Activated CD8-positive, alpha-beta memory T cell treated with anti-CD3 and anti-CD28 coated beads for 1 hour (primary cell): Measurements from ENCODE around the gene LBHD2.

Source experiments
- DNase-seq, 2 donors: peaks; one replicate each; pipeline ENCODE4 v3.0.0-alpha.2; 2020; ENCODE audit warnings: low read depth in 1 of 2; ENCODE audit errors: extremely low read depth in 1 of 2

The LBHD2 gene

DNA sequence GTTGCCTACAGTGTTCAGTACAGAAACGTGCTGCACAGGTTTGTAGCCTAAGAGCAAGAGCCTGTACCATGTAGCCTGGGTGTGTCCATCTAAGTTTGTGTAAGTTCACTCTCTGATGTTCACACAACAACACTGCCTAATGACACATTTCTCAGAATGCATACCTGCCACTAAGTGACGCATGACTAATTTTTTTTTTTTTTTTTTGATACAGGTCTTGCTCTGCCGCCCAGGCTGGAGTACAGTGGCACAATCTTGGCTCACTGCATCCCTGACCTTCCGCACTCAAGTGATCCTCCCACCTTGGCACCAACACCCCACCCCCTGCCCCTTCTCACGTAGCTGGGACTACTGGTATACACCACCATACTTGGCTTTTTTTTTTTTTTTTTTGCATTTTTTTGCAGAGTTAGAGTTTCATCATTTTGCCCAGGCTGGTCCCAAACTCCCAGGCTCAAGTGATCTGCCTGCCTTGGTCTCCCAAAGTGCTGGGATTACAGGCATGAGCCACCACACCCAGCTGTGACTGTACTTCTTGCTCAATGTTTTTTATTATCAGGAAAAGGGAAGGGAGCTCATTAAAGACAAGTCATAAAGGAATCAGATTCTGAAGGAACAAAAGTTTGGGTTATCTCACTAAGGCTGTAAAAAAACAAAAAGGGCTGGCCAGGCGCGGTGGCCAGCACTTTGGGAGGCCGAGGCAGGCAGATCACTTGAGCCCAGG, 16.6 kb upstream of the LBHD2 start:
- DNase-seq, result no peak

GRCh38 chr14:103068351-103069073, 15.5 kb upstream of the LBHD2 start:
- no peak for DNase-seq

DNA sequence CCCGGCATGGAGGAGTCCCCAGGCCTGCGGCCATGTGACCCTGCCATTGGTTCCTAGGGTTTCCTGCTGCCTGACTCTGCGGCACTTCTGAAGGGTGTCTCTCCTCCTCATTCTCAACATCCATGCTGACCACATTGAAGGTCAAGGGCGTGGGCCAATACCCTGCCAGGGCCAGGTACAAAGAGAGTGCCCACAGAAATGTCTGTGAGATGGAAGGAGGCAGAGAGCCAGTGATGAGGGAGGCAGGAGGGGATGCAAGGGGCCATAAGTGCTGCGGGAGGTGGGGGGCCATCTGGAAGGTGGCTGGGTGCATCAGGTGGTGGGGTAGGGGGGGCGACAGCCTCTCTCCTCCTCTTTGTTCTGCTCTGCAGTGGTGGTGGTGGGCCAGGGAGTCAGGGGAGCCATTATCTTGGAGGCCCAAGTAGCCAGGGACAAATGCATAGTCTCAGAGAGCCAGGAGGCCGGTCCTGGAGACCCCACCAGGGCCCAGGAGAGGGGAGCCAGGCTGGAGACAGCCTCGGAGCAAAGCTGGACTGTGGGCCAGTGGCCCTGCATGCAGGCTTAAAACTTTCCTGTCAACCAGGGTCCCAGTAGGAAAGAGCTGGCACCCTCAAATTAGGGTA, 13.6 kb upstream of the LBHD2 start:
- no peak for DNase-seq

- no peak for DNase-seq
Observed at GRCh38 chr14:103070971-103071542, 13.0 kb upstream of the LBHD2 start.

DNA sequence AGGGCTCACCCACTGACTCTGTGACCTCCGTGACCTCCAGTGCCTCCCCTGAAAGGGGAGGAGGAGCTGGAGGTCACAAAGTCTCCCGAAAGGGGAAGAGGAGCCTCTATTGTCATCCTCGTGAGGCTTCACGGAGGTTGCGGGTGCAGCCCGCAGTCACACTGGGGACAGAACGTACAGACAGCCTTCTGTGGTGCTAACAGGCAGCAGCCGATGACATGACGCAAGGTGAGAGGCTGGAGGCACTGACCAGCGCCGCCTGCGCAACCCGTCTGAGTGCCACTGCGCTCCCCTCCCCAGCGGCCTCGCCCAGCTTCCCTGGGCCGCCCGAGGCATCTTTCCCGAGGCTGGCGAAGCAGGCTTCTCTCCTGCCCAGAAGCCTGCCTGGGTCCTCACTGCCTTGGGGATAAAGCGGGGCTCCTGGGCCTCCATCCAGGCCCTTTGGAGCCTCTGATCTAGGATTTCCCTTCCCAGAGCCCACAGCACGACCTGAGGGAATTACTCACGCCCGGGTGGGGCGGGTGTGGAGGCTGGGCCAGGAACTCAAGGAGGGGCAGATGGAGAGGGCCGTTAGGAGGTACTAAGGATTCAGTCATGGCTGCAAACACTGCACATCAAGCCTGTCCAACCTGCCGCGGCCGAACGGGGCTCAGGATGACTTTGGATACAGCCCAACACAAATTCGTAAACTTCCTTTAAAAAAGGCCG, 12.3 kb upstream of the LBHD2 start:
- DNase-seq, result no peak

DNA sequence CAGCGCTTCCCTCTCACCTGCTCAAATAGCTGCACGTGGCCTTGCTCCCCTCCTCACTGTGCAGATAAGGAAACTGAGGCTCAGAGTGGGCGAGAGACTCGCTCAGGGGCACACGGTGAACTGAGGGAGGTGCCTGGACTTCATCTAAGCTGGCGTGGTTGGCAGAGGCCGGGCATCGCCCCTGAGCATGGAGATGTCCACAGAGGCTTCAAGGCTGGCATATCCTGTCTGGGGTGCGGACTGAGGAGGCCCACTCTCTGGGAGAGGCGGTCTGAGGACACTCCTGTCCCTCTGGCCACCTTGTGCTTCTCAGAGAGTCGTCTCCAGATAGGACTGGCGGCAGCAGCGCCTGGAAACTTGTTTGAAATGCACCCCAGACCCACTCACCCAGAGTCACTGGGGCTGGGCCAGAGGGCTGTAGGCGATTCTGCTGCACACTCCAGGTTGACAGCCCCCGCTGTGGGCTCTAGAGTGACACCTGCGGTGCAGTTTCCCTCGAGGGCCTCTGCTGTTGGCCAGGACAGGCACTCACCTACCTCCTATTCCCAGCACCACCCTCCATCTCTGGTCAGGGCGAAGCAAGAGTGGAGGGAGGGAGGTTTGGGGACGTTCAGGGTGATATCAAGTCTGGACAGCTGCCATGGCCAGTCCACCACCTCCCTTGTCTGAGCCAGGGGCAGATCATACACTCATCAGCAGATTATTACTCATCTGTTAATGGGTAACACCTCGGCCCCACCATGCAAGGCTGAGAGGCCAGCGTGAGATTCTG, 11.2 kb upstream of the LBHD2 start:
- no peak for DNase-seq

DNA sequence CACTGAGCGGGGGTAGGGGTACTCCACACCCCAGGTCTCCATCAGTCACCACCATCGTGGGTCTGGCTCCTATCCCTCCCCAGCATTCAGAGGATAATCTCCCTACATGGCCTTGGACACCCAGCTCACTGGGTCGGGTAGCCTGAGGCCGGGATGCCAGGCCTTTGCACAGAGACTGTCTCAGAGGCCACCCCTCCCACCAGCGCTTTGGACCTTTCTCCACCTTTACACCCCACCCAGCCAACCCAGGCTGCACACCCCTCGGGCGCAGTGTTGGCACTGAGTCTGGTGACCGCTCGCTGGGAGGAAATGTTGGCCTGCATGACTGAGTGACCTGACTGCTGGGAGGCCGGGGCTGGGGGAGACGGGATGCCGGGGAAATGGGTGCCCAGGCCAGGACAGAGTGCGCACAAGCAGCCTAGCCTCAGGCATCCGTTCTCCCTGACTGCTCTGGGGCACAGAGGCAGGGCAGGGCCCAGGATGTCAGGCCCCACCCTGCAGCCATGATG, 10.6 kb upstream of the LBHD2 start:
- DNase-seq, result no peak

DNA sequence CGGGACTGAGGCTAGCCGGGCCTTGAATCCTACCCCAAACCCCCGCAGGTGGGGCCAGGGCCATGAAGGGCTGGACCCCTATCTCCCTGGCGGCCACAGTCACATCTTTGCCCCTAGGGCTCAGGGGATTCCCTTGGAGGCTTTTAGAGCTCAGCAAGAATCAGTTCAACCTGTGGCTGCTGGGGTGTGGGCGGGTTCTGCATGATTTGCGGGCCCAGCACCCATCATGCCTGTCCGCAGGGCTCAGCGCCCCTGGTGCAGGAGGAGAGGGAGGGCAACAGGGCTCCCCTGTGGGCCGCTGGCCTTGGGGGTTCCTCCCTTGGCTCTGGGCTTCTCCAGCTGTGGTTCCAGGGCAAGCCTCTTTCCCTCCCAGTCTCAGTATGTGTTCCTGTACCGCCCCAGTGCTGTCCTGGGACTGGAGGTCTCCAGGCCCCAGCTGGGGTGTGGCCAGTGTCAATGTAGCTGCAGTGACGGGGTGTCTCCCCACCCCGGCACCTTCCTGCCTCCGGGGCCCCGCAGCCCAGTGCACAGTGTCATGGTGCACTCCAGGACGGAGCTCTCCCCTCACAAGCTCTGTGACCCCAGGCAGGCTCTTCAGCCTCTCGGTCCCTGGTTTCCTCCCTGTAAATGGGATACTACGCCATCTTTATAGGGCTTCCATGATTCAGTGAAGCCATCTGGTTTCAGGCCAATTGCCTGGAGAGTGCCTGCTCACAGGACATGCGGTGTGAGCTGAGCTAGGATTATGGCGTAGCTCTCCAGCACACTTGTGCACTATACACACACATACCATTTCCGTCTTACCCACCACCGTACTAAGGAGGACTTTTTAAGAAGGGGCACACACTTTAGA, 9.9 kb upstream of the LBHD2 start:
- no peak for DNase-seq

DNA sequence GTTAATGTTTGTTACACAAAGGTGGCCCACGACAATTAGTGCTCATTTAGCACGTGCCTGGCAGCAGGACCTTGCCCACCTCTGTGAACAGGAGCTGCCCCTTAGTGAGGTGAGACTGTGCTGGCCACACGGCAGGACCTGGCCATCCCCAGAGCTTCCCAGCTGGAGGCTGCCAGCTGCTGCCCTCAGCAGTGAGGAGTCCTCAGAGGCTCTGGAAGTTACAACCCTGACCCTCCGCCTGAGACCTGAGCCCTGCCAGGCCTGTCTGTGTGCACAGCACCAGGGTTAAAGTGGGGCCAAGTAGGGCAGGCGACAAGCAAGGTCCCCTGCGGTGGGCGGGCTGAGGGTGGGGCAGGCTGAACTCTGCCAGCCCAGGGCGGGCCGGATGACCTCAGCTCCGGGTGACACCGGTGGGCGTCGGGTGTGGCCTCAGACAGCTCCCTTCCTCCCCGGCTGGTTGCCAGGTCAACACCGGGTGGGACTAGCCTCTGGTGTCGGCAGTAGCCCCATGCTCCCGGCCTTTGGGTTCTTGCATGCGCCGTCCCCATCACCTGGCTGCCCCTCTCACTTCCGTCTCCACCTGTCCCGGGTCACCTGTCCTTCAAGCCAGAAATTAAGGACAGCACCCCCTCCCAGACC, 9.2 kb upstream of the LBHD2 start:
- no peak for DNase-seq

DNA sequence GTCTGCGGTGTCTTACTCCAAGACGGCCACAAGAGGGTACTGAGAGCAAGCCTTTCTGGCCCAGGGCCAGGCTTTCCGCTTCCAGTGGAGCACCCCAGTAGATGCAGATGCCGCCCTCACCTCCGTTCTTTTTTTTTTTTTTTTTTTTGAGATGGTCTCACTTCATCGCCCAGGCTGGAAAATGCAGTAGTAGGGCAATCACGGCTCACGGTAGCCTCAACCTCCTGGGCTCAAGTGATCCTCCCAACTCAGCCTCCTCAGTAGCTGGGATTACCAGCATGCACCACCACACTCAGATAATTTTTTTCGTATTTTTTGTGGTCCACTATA, 5.6 kb upstream of the LBHD2 start:
- DNase-seq, result peak; percentile 45 to 62

DNA sequence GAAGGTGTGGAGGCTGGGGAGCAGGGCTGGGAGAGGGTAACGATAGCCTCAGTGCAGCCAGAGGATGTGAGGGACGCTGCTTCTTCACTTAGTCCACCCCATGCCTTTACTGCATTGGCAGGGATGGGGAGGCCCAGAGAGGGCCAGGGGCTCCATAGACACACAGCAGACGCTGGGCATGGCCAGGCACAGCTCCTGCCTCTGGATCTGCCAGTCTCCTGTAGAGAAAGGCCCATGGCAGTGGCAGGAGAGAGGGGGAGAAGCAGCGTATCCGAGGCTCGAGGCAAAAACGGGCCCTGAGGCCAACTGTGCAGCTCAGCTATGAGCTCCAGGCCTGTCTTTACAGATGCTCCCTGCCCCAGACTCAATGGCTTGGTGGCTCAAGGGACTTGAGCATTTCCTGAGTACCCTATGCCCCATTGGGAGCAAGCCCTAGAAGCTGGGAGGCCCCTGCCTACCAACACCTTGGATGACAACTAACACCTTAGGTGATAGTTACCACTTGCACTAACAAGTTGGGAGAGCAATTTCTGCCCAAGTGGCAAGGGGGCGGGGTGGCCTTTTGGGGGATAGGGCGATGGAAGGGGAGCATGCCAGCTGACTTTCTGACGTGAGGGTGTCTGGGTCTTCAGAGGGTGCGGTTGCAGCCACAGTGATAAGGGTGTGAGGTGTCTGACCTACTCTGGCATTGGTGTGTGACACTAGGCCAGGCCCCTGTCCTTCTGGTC, 5.0 kb upstream of the LBHD2 start:
- DNase-seq, result no peak

- DNase-seq, result no peak
Observed at GRCh38 chr14:103081951-103082350, 2.1 kb upstream of the LBHD2 start.

GRCh38 chr14:103085106-103086091, 1.4 kb downstream of the LBHD2 start:
- DNase-seq, result no peak

- no peak for DNase-seq
Observed at GRCh38 chr14:103086771-103087342, 2.8 kb downstream of the LBHD2 start.

DNA sequence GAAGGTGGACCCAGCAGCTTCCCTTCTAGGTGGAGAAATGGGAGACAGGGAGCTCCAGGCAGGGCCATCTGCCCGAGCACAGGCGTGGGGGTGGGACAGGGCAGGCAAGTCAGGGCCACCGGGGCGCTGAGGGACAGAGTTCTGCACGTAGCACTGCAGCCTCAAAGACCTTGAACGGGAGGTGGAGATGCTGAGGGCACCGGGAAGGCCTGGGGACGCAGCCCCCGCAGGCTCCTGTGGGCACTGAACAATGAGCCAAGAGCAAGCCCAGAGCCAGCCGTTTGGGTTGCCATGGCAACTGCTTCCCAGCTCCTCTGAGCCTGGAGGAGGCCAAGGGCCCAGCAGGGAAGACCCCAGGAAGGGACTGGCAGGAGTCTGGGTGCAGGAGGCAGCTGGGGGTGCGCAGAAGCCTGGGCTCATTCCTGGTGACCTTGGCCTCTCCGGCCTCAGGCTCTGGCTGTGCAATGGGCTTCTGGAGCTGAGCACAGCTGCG, 3.4 kb downstream of the LBHD2 start:
- DNase-seq, result no peak

- DNase-seq, result no peak
Observed at GRCh38 chr14:103088921-103089320, 4.9 kb downstream of the LBHD2 start.
